Measurements from ENCODE around the gene ADGRG2. TPM values are rescaled to one million over a fixed set of nuclear protein-coding genes. Genes with fewer than 3 reads are reported as not detected.

ADGRG2 gene
- total RNA-seq, 1 donor = under 0.01 TPM

Other genes with a start within 250 kb of the ADGRG2 start
- 11.2 TPM for gene PHKA2, start 138.4 kb downstream of the ADGRG2 start, total RNA-seq
- 20.9 TPM for gene PDHA1, start 221.5 kb upstream of the ADGRG2 start, total RNA-seq